GM12873 (cell line): Measurements from ENCODE around the gene SLC7A14.

Experiments used
- TF ChIP-seq, protein P1 (sequence below): IDR thresholded peaks from 2 replicates; pipeline ENCODE4 v1.5.1; 2012; ENCODE audit warnings: low read depth, mild to moderate bottlenecking, moderate library complexity, low read length, control low read depth; ENCODE audit not compliant: insufficient read depth; ENCODE audit errors: missing control alignments

The SLC7A14 gene

DNA sequence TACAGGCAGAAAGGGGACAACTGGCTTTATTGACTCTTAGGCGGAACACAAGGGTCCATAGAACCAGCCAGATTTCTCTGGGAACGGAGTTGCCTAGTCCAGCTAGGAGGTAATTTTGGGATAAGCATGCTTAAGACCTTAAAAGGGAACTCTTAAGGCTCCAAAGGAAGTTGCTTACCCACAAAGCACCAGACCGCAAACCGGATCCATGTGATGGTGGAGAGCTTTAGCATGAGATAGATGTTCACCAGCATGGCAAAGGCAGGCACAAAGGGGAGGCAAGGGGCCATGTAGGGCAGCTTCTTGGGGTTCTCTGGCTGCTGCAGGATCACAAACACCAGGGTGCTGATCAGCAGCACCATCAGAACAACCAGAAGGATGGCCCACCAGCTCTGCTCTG, 105.8 kb downstream of the SLC7A14 start:
- TF ChIP-seq, protein P1, sequence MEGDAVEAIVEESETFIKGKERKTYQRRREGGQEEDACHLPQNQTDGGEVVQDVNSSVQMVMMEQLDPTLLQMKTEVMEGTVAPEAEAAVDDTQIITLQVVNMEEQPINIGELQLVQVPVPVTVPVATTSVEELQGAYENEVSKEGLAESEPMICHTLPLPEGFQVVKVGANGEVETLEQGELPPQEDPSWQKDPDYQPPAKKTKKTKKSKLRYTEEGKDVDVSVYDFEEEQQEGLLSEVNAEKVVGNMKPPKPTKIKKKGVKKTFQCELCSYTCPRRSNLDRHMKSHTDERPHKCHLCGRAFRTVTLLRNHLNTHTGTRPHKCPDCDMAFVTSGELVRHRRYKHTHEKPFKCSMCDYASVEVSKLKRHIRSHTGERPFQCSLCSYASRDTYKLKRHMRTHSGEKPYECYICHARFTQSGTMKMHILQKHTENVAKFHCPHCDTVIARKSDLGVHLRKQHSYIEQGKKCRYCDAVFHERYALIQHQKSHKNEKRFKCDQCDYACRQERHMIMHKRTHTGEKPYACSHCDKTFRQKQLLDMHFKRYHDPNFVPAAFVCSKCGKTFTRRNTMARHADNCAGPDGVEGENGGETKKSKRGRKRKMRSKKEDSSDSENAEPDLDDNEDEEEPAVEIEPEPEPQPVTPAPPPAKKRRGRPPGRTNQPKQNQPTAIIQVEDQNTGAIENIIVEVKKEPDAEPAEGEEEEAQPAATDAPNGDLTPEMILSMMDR = no peak

DNA sequence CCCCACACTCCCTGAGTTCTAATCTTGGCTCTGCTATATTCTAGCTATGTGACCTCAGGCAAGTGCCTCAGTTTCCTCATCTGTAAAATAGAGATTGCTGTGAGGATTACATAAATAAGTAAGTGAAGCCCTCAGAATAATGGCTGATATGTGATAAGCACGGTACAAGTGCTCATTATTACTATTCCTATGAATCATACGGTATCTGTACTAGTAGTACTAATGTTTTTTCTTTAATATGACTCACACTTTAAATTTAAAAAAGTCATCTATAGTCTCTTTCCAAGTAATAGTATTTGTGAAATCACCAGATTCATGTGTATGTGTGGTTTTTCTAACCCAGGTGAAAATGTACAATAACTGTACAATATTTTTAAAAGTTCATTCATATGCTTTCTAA, 108.5 kb downstream of the SLC7A14 start:
- TF ChIP-seq, protein P1 = no peak

DNA sequence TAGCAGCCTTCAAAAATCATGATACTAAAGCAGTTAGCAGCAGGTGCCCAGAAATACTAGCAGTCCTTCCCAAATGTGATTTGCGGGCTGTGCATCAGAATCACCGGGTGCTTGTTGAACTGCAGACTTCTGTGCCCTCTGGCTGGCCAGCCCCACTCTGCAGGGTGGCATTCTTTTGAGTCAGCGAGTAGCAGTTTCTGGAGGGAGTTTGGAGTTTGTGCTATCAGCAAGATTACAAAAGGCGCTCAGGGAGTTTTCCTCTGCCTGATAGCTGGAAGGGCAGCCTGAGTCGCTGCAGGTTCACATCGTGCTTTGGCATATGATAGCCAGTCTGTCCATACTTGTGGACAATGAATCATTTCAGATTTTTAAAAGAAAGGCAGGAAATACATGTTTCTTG, 109.6 kb downstream of the SLC7A14 start:
- TF ChIP-seq, protein P1 = no peak

- TF ChIP-seq, protein P1 = no peak
Measured at GRCh38 chr3:170475092-170475685, 110.7 kb downstream of the SLC7A14 start.

DNA sequence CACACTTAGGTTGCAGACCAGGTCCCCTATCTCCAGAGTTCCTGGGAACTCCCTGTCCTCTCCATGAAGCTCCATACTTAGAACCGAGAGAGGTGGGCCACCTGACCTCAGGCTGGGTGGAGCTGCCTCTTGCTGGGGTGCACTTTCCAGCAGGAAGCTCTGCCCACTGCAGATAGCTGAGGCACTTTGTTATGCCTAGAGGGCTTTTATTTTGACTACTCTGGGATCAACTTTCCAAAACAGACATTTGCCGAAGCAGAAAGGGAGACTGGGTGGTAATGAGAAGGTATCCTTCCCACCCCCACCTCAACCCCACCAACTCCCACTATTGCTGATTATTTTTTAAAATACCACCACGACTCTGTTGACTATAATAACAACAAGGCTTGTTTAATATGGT, 112.5 kb downstream of the SLC7A14 start:
- TF ChIP-seq, protein P1 = no peak

- TF ChIP-seq, protein P1 = no peak
Measured at GRCh38 chr3:170471149-170471548, 114.7 kb downstream of the SLC7A14 start.

GRCh38 chr3:170470063-170471016, 115.5 kb downstream of the SLC7A14 start:
- TF ChIP-seq, protein P1 = no peak
